HUDEP-2 (cell line): Measurements from ENCODE around the gene SF3B5.

Source experiments
- DNase-seq, 76 experiments: peaks; one replicate each; lab custom pipeline; 2025; ENCODE audit not compliant: unreplicated experiment in 76 of 76; lab: John Stamatoyannopoulos, UW

SF3B5 gene

GRCh38 chr6:144106206-144106605 is 10.8 kb upstream of the SF3B5 start:
- no peak for DNase-seq

GRCh38 chr6:144104898-144105487 is 9.6 kb upstream of the SF3B5 start:
- peak in 38 of 76 experiments; percentile 6 to 72 (median 54) for DNase-seq

- no peak for DNase-seq
Observed at GRCh38 chr6:144104488-144104887, 9.1 kb upstream of the SF3B5 start.

- no peak for DNase-seq
Observed at GRCh38 chr6:144103026-144103563, 7.7 kb upstream of the SF3B5 start.

- DNase-seq = no peak
Observed at GRCh38 chr6:144098993-144099392, 3.6 kb upstream of the SF3B5 start.

GRCh38 chr6:144094731-144095133 is 641 bp downstream of the SF3B5 start:
- DNase-seq = peak in 2 of 76 experiments; percentile 30 to 55

GRCh38 chr6:144093658-144094057 is 1.7 kb downstream of the SF3B5 start:
- DNase-seq = peak in 1 of 76 experiments; percentile 21

GRCh38 chr6:144093236-144093635 is 2.1 kb downstream of the SF3B5 start:
- no peak for DNase-seq

GRCh38 chr6:144090384-144090783 is 5.0 kb downstream of the SF3B5 start:
- peak in 7 of 76 experiments; percentile 19 to 32 (median 26) for DNase-seq

- DNase-seq = peak in 29 of 76 experiments; percentile 20 to 73 (median 39)
Observed at GRCh38 chr6:144087789-144088426, 7.5 kb downstream of the SF3B5 start.

GRCh38 chr6:144086959-144087358 is 8.4 kb downstream of the SF3B5 start:
- DNase-seq = no peak

- DNase-seq = no peak
Observed at GRCh38 chr6:144083172-144083571, 12.2 kb downstream of the SF3B5 start.

GRCh38 chr6:144082412-144082811 is 13.0 kb downstream of the SF3B5 start:
- DNase-seq = peak in 67 of 76 experiments; percentile 25 to 88 (median 74)

GRCh38 chr6:144077871-144078270 is 17.5 kb downstream of the SF3B5 start:
- DNase-seq = peak in 1 of 76 experiments; percentile 22

GRCh38 chr6:144075875-144076274 is 19.5 kb downstream of the SF3B5 start:
- DNase-seq = peak in 73 of 76 experiments; percentile 36 to 95 (median 77)

GRCh38 chr6:144075187-144075586 is 20.2 kb downstream of the SF3B5 start:
- no peak for DNase-seq

GRCh38 chr6:144073024-144073423 is 22.3 kb downstream of the SF3B5 start:
- DNase-seq = no peak

GRCh38 chr6:144069506-144069905 is 25.9 kb downstream of the SF3B5 start:
- DNase-seq = peak in 1 of 76 experiments; percentile 12

GRCh38 chr6:144068794-144069193 is 26.6 kb downstream of the SF3B5 start:
- no peak for DNase-seq

GRCh38 chr6:144066741-144067484 is 28.5 kb downstream of the SF3B5 start:
- peak in 21 of 76 experiments; percentile 12 to 53 (median 23) for DNase-seq

- DNase-seq = no peak
Observed at GRCh38 chr6:144066255-144066654, 29.1 kb downstream of the SF3B5 start.
